ENCODE measurements around the gene HAUS7.

Gene HAUS7

GRCh38 chrX:153493085-153493484, 22.7 kb upstream of the HAUS7 start:
- TF ChIP-seq CTCF (IDR thresholded peaks at IDR 0.05; ENCODE audit: borderline replicate concordance, insufficient read depth, low read depth, low read length): no peak
- H3K4me3 ChIP-seq (ENCODE audit: low read depth, low read length): no peak overlapping the region

GRCh38 chrX:153492543-153492942, 22.2 kb upstream of the HAUS7 start:
- H3K4me3 ChIP-seq (ENCODE audit: low read depth, low read length): no peak overlapping the region
- no peak for TF ChIP-seq CTCF (IDR thresholded peaks at IDR 0.05; ENCODE audit: borderline replicate concordance, insufficient read depth, low read depth, low read length)

GRCh38 chrX:153491918-153492317, 21.5 kb upstream of the HAUS7 start:
- no peak for TF ChIP-seq CTCF (IDR thresholded peaks at IDR 0.05; ENCODE audit: borderline replicate concordance, insufficient read depth, low read depth, low read length)
- H3K4me3 ChIP-seq (ENCODE audit: low read depth, low read length): no peak overlapping the region

- no peak overlapping the region for H3K4me3 ChIP-seq (ENCODE audit: low read depth, low read length)
- TF ChIP-seq CTCF (IDR thresholded peaks at IDR 0.05; ENCODE audit: borderline replicate concordance, insufficient read depth, low read depth, low read length): no peak
Measured at GRCh38 chrX:153491351-153491914, 21.1 kb upstream of the HAUS7 start.

GRCh38 chrX:153490217-153490930, 20.0 kb upstream of the HAUS7 start:
- TF ChIP-seq CTCF (IDR thresholded peaks at IDR 0.05; ENCODE audit: borderline replicate concordance, insufficient read depth, low read depth, low read length): no peak
- no peak overlapping the region for H3K4me3 ChIP-seq (ENCODE audit: low read depth, low read length)

GRCh38 chrX:153488231-153488914, 18.0 kb upstream of the HAUS7 start:
- TF ChIP-seq CTCF (IDR thresholded peaks at IDR 0.05; ENCODE audit: borderline replicate concordance, insufficient read depth, low read depth, low read length): no peak
- H3K4me3 ChIP-seq (ENCODE audit: low read depth, low read length): no peak overlapping the region
